Mammary epithelial cell (primary cell): Measurements from ENCODE around the gene PILRB.

Experiments used
- EZH2 ChIP-seq: IDR thresholded peaks from 2 replicates; pipeline ENCODE4 v1.6.1; 2012; ENCODE audit warnings: low read length, inconsistent platforms, borderline replicate concordance
- TF ChIP-seq, protein P1 (sequence below), 2 donors: IDR thresholded peaks in 1 of 2; conservative IDR thresholded peaks in 1 of 2; 2 replicates each; pipeline ENCODE4 v1.5.1; 2011 to 2012; ENCODE audit warnings: inconsistent platforms in 2 of 2, low read length in 2 of 2, mild to moderate bottlenecking in 2 of 2, control low read depth in 1 of 2, low read depth in 1 of 2; ENCODE audit not compliant: insufficient read depth in 1 of 2; ENCODE audit errors: extremely low read depth in 1 of 2

DNA sequence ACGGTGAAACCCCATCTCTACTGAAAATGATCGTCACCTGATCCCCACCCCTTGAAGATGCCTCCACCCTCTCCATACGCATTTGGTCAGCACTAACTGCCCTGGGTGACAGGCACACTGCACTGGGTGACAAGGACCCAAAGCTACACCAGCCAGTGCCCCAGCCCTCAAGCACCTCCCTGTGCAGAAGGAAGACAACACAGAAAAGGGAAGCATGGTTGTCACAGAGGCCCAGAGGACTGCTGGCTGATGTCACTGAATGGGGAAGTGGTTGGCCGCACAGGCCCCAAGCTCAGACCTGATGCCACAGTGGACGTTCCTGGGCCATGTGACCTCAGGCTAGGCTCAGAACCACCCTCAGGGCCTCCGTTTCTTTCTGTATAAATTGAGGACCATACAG, 11.2 kb downstream of the PILRB start:
- TF ChIP-seq, protein P1, sequence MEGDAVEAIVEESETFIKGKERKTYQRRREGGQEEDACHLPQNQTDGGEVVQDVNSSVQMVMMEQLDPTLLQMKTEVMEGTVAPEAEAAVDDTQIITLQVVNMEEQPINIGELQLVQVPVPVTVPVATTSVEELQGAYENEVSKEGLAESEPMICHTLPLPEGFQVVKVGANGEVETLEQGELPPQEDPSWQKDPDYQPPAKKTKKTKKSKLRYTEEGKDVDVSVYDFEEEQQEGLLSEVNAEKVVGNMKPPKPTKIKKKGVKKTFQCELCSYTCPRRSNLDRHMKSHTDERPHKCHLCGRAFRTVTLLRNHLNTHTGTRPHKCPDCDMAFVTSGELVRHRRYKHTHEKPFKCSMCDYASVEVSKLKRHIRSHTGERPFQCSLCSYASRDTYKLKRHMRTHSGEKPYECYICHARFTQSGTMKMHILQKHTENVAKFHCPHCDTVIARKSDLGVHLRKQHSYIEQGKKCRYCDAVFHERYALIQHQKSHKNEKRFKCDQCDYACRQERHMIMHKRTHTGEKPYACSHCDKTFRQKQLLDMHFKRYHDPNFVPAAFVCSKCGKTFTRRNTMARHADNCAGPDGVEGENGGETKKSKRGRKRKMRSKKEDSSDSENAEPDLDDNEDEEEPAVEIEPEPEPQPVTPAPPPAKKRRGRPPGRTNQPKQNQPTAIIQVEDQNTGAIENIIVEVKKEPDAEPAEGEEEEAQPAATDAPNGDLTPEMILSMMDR (conservative IDR thresholded peaks at IDR 0.05 in 1 of 2, IDR thresholded peaks at IDR 0.05 in 1 of 2; ENCODE audit: extremely low read depth in 1 of 2, insufficient read depth in 1 of 2, low read depth in 1 of 2, low read length in 2 of 2): no peak
- no peak for TF ChIP-seq EZH2
